Measurements from ENCODE around the gene ZNF148.

The ZNF148 gene

GRCh38 chr3:125191256-125191655 is 183.9 kb downstream of the ZNF148 start:
- TF ChIP-seq ZBTB7A (IDR thresholded peaks at IDR 0.05; ENCODE audit: low read depth) (no peak), EP300 (IDR thresholded peaks at IDR 0.05; ENCODE audit: borderline replicate concordance) (no peak), TAF1 (IDR thresholded peaks at IDR 0.05; ENCODE audit: low read depth) (no peak)

GRCh38 chr3:125190786-125191185 is 184.3 kb downstream of the ZNF148 start:
- TF ChIP-seq TAF1 (IDR thresholded peaks at IDR 0.05; ENCODE audit: low read depth), result no peak
- TF ChIP-seq YY1 (IDR thresholded peaks at IDR 0.05; ENCODE audit: low read depth), result no peak
- no peak for TF ChIP-seq FOXM1 (IDR thresholded peaks at IDR 0.05; ENCODE audit: borderline replicate concordance, low read depth)
- TF ChIP-seq EGR1 (IDR thresholded peaks at IDR 0.05), result no peak
- TF ChIP-seq, protein P1, sequence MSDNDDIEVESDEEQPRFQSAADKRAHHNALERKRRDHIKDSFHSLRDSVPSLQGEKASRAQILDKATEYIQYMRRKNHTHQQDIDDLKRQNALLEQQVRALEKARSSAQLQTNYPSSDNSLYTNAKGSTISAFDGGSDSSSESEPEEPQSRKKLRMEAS (IDR thresholded peaks at IDR 0.05), result no peak
- no peak for TF ChIP-seq USF1 (IDR thresholded peaks at IDR 0.05)
- TF ChIP-seq CREB1 (IDR thresholded peaks at IDR 0.05; ENCODE audit: low read depth), result no peak
- TF ChIP-seq NFIC (IDR thresholded peaks at IDR 0.05), result no peak
- TF ChIP-seq ZBTB7A (IDR thresholded peaks at IDR 0.05; ENCODE audit: low read depth), result no peak
- TF ChIP-seq REST (IDR thresholded peaks at IDR 0.05; ENCODE audit: low read depth), result no peak
- TF ChIP-seq RAD21 (IDR thresholded peaks at IDR 0.05; ENCODE audit: low read depth), result no peak
- no peak for TF ChIP-seq TEAD4 (IDR thresholded peaks at IDR 0.05)
- TF ChIP-seq CEBPB (IDR thresholded peaks at IDR 0.05), result no peak
- no peak for TF ChIP-seq EP300 (IDR thresholded peaks at IDR 0.05; ENCODE audit: borderline replicate concordance)
- no peak for TF ChIP-seq TCF12 (IDR thresholded peaks at IDR 0.05; ENCODE audit: low read depth)

GRCh38 chr3:125189378-125190165 is 185.6 kb downstream of the ZNF148 start:
- no peak for TF ChIP-seq TCF12 (IDR thresholded peaks at IDR 0.05; ENCODE audit: low read depth)
- TF ChIP-seq FOXM1 (IDR thresholded peaks at IDR 0.05; ENCODE audit: borderline replicate concordance, low read depth), result no peak
- TF ChIP-seq TEAD4 (IDR thresholded peaks at IDR 0.05), result no peak
- no peak for TF ChIP-seq TAF1 (IDR thresholded peaks at IDR 0.05; ENCODE audit: low read depth)
- TF ChIP-seq RAD21 (IDR thresholded peaks at IDR 0.05; ENCODE audit: low read depth), result no peak
- TF ChIP-seq EP300 (IDR thresholded peaks at IDR 0.05; ENCODE audit: borderline replicate concordance), result no peak
- no peak for TF ChIP-seq CEBPB (IDR thresholded peaks at IDR 0.05)
- TF ChIP-seq REST (IDR thresholded peaks at IDR 0.05; ENCODE audit: low read depth), result no peak
- TF ChIP-seq EGR1 (IDR thresholded peaks at IDR 0.05), result no peak
- no peak for TF ChIP-seq NFIC (IDR thresholded peaks at IDR 0.05)
- no peak for TF ChIP-seq USF1 (IDR thresholded peaks at IDR 0.05)
- TF ChIP-seq ZBTB7A (IDR thresholded peaks at IDR 0.05; ENCODE audit: low read depth), result no peak

GRCh38 chr3:125188955-125189354 is 186.2 kb downstream of the ZNF148 start:
- no peak for TF ChIP-seq REST (IDR thresholded peaks at IDR 0.05; ENCODE audit: low read depth)

DNA sequence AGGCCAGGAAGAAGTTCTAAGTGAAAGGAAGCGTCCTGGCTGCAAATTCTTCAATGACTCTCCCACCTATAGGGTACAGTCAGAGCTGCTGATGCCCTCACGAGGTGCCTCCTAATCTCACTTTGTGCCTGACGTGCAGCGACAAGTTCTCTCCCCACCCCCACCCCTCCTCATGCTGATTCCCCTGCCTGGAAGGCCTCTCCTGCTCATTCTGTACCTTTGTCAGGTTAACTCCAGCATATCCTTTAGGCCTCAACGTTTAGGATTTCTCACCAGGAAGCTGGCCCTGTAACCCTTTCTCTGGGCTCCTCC is 187.6 kb downstream of the ZNF148 start:
- TF ChIP-seq ZBTB7A (IDR thresholded peaks at IDR 0.05; ENCODE audit: low read depth) (no peak), TCF12 (IDR thresholded peaks at IDR 0.05; ENCODE audit: low read depth) (no peak), RAD21 (IDR thresholded peaks at IDR 0.05; ENCODE audit: low read depth) (no peak), TAF1 (IDR thresholded peaks at IDR 0.05; ENCODE audit: low read depth) (no peak), USF1 (IDR thresholded peaks at IDR 0.05) (no peak), FOXM1 (IDR thresholded peaks at IDR 0.05; ENCODE audit: borderline replicate concordance, low read depth) (no peak), NFIC (IDR thresholded peaks at IDR 0.05) (no peak)

Measured in Ishikawa (cell line).